Muscle of arm (tissue), 12 donors: ENCODE data around the gene NEK11. TPM values are rescaled to one million over a fixed set of nuclear protein-coding genes. Genes with fewer than 3 reads are reported as not detected.

ENCODE experiments used
- polyA plus RNA-seq, 12 donors: library from polyadenylated mRNA; unstranded; fragments of 120-200 nt; gene quantifications; one replicate each; pipeline ENCODE4 v1.2.1, GENCODE V29; 2013; ENCODE audit not compliant: insufficient read length in 12 of 12

NEK11 gene
- polyA plus RNA-seq, 12 donors: 4.5 to 13.1 (median 8.5) TPM; not detected in 1

Other genes with a start within 250 kb of the NEK11 start
- gene ATP2C1, start 132.8 kb upstream of the NEK11 start, polyA plus RNA-seq: 10 to 100 TPM in 11 of 12 donors, not detected in 1; 44.5 to 92.9 (median 82.9) TPM
- 10 to 100 TPM in 1 of 12 donors, 1 to 10 TPM in 10, not detected in 1; 6.3 to 10.2 (median 7.0) TPM for gene ASTE1, start 52 bp upstream of the NEK11 start, polyA plus RNA-seq